ENCODE measurements around the gene TRABD2B.

The TRABD2B gene

GRCh38 chr1:47885062-47885830 lies 111.9 kb downstream of the TRABD2B start:
- Histone ChIP-seq H3K4me1 (ENCODE audit: control insufficient read depth in 1 of 2, insufficient read depth in 2 of 2, low read length in 2 of 2) (no peaks in the 10 kb centered on the region), H3K9ac (ENCODE audit: low read depth in 1 of 2, low read length in 2 of 2) (no peak overlapping the region), H3K27me3 (ENCODE audit: control insufficient read depth in 1 of 2, insufficient read depth in 2 of 2, low read length in 2 of 2) (no peaks in the 10 kb centered on the region)

DNA sequence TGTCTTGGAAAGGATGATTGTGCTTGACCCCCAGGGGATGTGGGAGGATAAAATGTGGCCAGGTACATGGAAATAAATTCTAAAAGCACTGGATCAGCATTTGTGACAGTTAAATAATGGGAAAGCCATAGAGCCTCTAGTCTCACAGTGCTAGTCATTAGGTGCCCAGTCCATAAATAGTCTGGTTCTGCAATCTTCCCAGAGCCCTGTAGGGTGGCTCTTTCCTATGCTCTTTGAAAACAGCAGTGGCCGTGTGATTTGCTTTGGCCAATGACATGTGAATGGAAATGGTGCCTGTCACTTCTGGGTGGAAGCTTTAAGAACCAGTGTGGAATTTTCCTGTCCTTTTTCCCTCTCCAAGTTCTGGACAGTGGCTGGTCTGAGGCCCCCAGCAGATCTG lies 113.2 kb downstream of the TRABD2B start:
- H3K4me3 ChIP-seq (ENCODE audit: low read depth in 1 of 2, low read length in 2 of 2): no peak overlapping the region
- no peaks in the 10 kb centered on the region for H3K9me3 ChIP-seq (ENCODE audit: control insufficient read depth in 1 of 2, low read length in 2 of 2)
- no peak overlapping the region for H3K9ac ChIP-seq (ENCODE audit: low read depth in 1 of 2, low read length in 2 of 2)
- no peak overlapping the region for H3K27ac ChIP-seq (ENCODE audit: low read depth, low read length)
- H3K4me1 ChIP-seq (ENCODE audit: control insufficient read depth in 1 of 2, insufficient read depth in 2 of 2, low read length in 2 of 2): no peaks in the 10 kb centered on the region
- no peaks in the 10 kb centered on the region for H3K36me3 ChIP-seq (ENCODE audit: control insufficient read depth in 1 of 2, insufficient read depth in 2 of 2, low read length in 2 of 2)
- no peaks in the 10 kb centered on the region for H3K27me3 ChIP-seq (ENCODE audit: control insufficient read depth in 1 of 2, insufficient read depth in 2 of 2, low read length in 2 of 2)

More at GRCh38 chr1:47885062-47885830, 111.9 kb downstream of the TRABD2B start:
- H3K36me3 ChIP-seq (ENCODE audit: control insufficient read depth in 1 of 2, insufficient read depth in 2 of 2, low read length in 2 of 2): no peaks in the 10 kb centered on the region
- H3K27ac ChIP-seq (ENCODE audit: low read depth, low read length): no peak overlapping the region
- H3K9me3 ChIP-seq (ENCODE audit: control insufficient read depth in 1 of 2, low read length in 2 of 2): no peaks in the 10 kb centered on the region
- H3K4me3 ChIP-seq (ENCODE audit: low read depth in 1 of 2, low read length in 2 of 2): no peak overlapping the region

DNA sequence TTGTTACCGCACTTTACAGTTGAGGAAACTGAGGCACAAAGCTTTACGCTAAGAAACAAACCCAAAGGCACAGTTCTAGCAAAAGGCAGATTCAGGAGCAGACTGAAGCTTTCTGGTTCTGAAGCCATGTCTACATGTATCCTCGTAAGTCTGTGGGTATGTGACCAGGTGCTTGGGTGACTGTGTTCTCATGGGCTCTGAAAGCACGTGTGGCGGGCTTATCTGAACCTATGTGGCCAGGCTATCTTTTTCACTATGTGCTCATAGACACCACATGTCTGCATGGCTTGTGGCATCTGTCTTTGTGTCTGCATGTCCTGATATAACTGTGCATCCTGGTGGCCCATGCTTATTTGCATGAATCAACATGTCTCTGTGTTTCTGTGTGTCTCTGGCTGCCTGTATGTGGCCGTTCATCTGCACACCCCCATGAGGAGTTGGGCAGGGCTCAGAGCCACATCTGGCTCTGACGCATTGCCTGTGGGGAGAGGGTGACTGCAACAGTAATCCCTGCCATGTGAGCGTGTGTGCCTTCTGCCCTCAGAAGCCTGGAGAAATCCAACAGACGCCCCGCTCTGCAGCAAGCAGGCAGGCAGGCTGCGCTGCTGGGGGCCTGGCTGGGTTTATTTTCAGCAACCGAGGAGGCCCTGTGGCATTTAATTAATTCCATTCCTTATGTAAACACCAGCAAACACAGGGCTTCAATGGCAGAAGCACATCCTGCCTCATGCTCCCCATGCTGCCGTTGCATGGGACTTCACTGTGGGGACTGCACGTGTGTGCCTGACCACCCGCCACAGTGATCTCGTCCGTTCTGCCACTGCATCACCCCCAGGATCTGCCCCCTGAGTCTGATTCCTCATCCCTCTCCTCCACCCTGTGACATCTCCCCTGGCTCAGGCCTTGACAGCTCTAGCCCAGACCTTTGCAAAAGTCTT lies 115.4 kb downstream of the TRABD2B start:
- no peaks in the 10 kb centered on the region for H3K36me3 ChIP-seq (ENCODE audit: control insufficient read depth in 1 of 2, insufficient read depth in 2 of 2, low read length in 2 of 2)
- H3K27me3 ChIP-seq (ENCODE audit: control insufficient read depth in 1 of 2, insufficient read depth in 2 of 2, low read length in 2 of 2): no peaks in the 10 kb centered on the region
- no peak overlapping the region for H3K27ac ChIP-seq (ENCODE audit: low read depth, low read length)
- H3K4me1 ChIP-seq (ENCODE audit: control insufficient read depth in 1 of 2, insufficient read depth in 2 of 2, low read length in 2 of 2): no peaks in the 10 kb centered on the region
- no peak overlapping the region for H3K9ac ChIP-seq (ENCODE audit: low read depth in 1 of 2, low read length in 2 of 2)
- no peaks in the 10 kb centered on the region for H3K9me3 ChIP-seq (ENCODE audit: control insufficient read depth in 1 of 2, low read length in 2 of 2)
- H3K4me3 ChIP-seq (ENCODE audit: low read depth in 1 of 2, low read length in 2 of 2): no peak overlapping the region

DNA sequence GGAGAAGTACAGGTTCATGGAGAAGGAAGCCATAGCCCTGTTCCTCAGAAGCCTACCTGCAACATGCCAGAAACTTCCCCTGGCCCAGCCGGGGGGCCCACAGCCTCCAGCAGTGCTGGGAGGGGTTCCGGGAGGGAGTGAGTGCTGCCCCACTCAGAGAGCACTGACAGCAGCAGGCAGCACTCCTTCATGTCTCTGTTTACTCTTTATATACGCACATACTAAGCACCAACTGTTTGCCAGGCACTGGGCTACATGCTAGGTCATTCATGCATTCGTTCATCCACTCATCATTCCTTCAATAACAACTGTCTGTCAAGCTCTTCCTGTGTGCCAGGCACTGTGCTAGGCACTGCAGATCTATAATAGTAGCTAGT lies 120.6 kb downstream of the TRABD2B start:
- peaks cover 35 to 39% of the 10 kb centered on the region in 2 donors for H3K4me1 ChIP-seq (ENCODE audit: control insufficient read depth in 1 of 2, insufficient read depth in 2 of 2, low read length in 2 of 2)
- H3K9me3 ChIP-seq (ENCODE audit: control insufficient read depth in 1 of 2, low read length in 2 of 2): no peaks in the 10 kb centered on the region
- H3K27me3 ChIP-seq (ENCODE audit: control insufficient read depth in 1 of 2, insufficient read depth in 2 of 2, low read length in 2 of 2): no peaks in the 10 kb centered on the region
- no peak overlapping the region for H3K27ac ChIP-seq (ENCODE audit: low read depth, low read length)
- no peak overlapping the region for H3K4me3 ChIP-seq (ENCODE audit: low read depth in 1 of 2, low read length in 2 of 2)
- no peak overlapping the region for H3K9ac ChIP-seq (ENCODE audit: low read depth in 1 of 2, low read length in 2 of 2)
- H3K36me3 ChIP-seq (ENCODE audit: control insufficient read depth in 1 of 2, insufficient read depth in 2 of 2, low read length in 2 of 2): no peaks in the 10 kb centered on the region

GRCh38 chr1:47875831-47876586 lies 121.2 kb downstream of the TRABD2B start:
- Histone ChIP-seq H3K4me1 (ENCODE audit: control insufficient read depth in 1 of 2, insufficient read depth in 2 of 2, low read length in 2 of 2) (peaks cover 41 to 45% of the 10 kb centered on the region in 2 donors), H3K27me3 (ENCODE audit: control insufficient read depth in 1 of 2, insufficient read depth in 2 of 2, low read length in 2 of 2) (no peaks in the 10 kb centered on the region), H3K36me3 (ENCODE audit: control insufficient read depth in 1 of 2, insufficient read depth in 2 of 2, low read length in 2 of 2) (no peaks in the 10 kb centered on the region), H3K4me3 (ENCODE audit: low read depth in 1 of 2, low read length in 2 of 2) (no peak overlapping the region), H3K27ac (ENCODE audit: low read depth, low read length) (no peak overlapping the region), H3K9me3 (ENCODE audit: control insufficient read depth in 1 of 2, low read length in 2 of 2) (no peaks in the 10 kb centered on the region), H3K9ac (ENCODE audit: low read depth in 1 of 2, low read length in 2 of 2) (no peak overlapping the region)

- Histone ChIP-seq H3K9ac (ENCODE audit: low read depth in 1 of 2, low read length in 2 of 2) (no peak overlapping the region), H3K36me3 (ENCODE audit: control insufficient read depth in 1 of 2, insufficient read depth in 2 of 2, low read length in 2 of 2) (no peaks in the 10 kb centered on the region), H3K27ac (ENCODE audit: low read depth, low read length) (no peak overlapping the region), H3K9me3 (ENCODE audit: control insufficient read depth in 1 of 2, low read length in 2 of 2) (no peaks in the 10 kb centered on the region), H3K4me1 (ENCODE audit: control insufficient read depth in 1 of 2, insufficient read depth in 2 of 2, low read length in 2 of 2) (peaks cover 41 to 52% of the 10 kb centered on the region in 2 donors), H3K27me3 (ENCODE audit: control insufficient read depth in 1 of 2, insufficient read depth in 2 of 2, low read length in 2 of 2) (no peaks in the 10 kb centered on the region), H3K4me3 (ENCODE audit: low read depth in 1 of 2, low read length in 2 of 2) (no peak overlapping the region)
Observed at GRCh38 chr1:47875036-47875435, 122.1 kb downstream of the TRABD2B start.

GRCh38 chr1:47873337-47873736 lies 123.8 kb downstream of the TRABD2B start:
- Histone ChIP-seq H3K4me3 (ENCODE audit: low read depth in 1 of 2, low read length in 2 of 2) (no peak overlapping the region), H3K36me3 (ENCODE audit: control insufficient read depth in 1 of 2, insufficient read depth in 2 of 2, low read length in 2 of 2) (no peaks in the 10 kb centered on the region), H3K27me3 (ENCODE audit: control insufficient read depth in 1 of 2, insufficient read depth in 2 of 2, low read length in 2 of 2) (no peaks in the 10 kb centered on the region), H3K9ac (ENCODE audit: low read depth in 1 of 2, low read length in 2 of 2) (no peak overlapping the region), H3K9me3 (ENCODE audit: control insufficient read depth in 1 of 2, low read length in 2 of 2) (no peaks in the 10 kb centered on the region), H3K4me1 (ENCODE audit: control insufficient read depth in 1 of 2, insufficient read depth in 2 of 2, low read length in 2 of 2) (peaks cover 41 to 52% of the 10 kb centered on the region in 2 donors), H3K27ac (ENCODE audit: low read depth, low read length) (no peak overlapping the region)

- peak overlapping the region in 1 of 2 donors; percentile 2 for H3K4me3 ChIP-seq (ENCODE audit: low read depth in 1 of 2, low read length in 2 of 2)
- H3K27me3 ChIP-seq (ENCODE audit: control insufficient read depth in 1 of 2, insufficient read depth in 2 of 2, low read length in 2 of 2): no peaks in the 10 kb centered on the region
- H3K9ac ChIP-seq (ENCODE audit: low read depth in 1 of 2, low read length in 2 of 2): no peak overlapping the region
- H3K27ac ChIP-seq (ENCODE audit: low read depth, low read length): peak overlapping the region; percentile 22
- no peaks in the 10 kb centered on the region for H3K9me3 ChIP-seq (ENCODE audit: control insufficient read depth in 1 of 2, low read length in 2 of 2)
- peaks cover 41 to 54% of the 10 kb centered on the region in 2 donors for H3K4me1 ChIP-seq (ENCODE audit: control insufficient read depth in 1 of 2, insufficient read depth in 2 of 2, low read length in 2 of 2)
- no peaks in the 10 kb centered on the region for H3K36me3 ChIP-seq (ENCODE audit: control insufficient read depth in 1 of 2, insufficient read depth in 2 of 2, low read length in 2 of 2)
Observed at GRCh38 chr1:47872886-47873285, 124.3 kb downstream of the TRABD2B start.

GRCh38 chr1:47871799-47872353 lies 125.3 kb downstream of the TRABD2B start:
- Histone ChIP-seq H3K9ac (ENCODE audit: low read depth in 1 of 2, low read length in 2 of 2) (no peak overlapping the region), H3K27me3 (ENCODE audit: control insufficient read depth in 1 of 2, insufficient read depth in 2 of 2, low read length in 2 of 2) (no peaks in the 10 kb centered on the region), H3K27ac (ENCODE audit: low read depth, low read length) (peak overlapping the region; percentile 45), H3K36me3 (ENCODE audit: control insufficient read depth in 1 of 2, insufficient read depth in 2 of 2, low read length in 2 of 2) (no peaks in the 10 kb centered on the region), H3K9me3 (ENCODE audit: control insufficient read depth in 1 of 2, low read length in 2 of 2) (no peaks in the 10 kb centered on the region), H3K4me1 (ENCODE audit: control insufficient read depth in 1 of 2, insufficient read depth in 2 of 2, low read length in 2 of 2) (peaks cover 50 to 64% of the 10 kb centered on the region in 2 donors), H3K4me3 (ENCODE audit: low read depth in 1 of 2, low read length in 2 of 2) (peak overlapping the region in 1 of 2 donors; percentile 2)

Data from duodenal mucosa (tissue), 2 donors.